ENCODE measurements around the gene ZCCHC14. TPM values are rescaled to one million over a fixed set of nuclear protein-coding genes. Genes with fewer than 3 reads are reported as not detected.

The ZCCHC14 gene
- total and polyA plus RNA-seq, 10 of the 15 experiments (the other 5 are each of a cell fraction or from before 2014, with no cell fraction given) = 0.02 to 0.26 (median 0.05) TPM; not detected in 3

GRCh38 chr16:87528690-87529579 lies 36.1 kb upstream of the ZCCHC14 start:
- DNase-seq (ENCODE audit: low read depth, low spot score) (no peak), FAIRE-seq (no peak), ATAC-seq (no peak)
- ChIA-PET RAD21 (ENCODE audit: unreplicated experiment) (no interaction called here), CTCF (no interaction called here), SMC1A (ENCODE audit: uncharacterized antibody, unreplicated experiment) (no interaction called here), POLR2A (no interaction called here)
- H3K27ac ChIP-seq (ENCODE audit: control insufficient read depth, insufficient read depth) = no peak overlapping the region
- H3K9ac ChIP-seq (ENCODE audit: control insufficient read depth, insufficient read depth, low read length) = no peak overlapping the region
- no peaks in the 10 kb centered on the region for H3K4me1 ChIP-seq (ENCODE audit: control insufficient read depth, insufficient read depth, low read length)
- in situ Hi-C loops (cut with MboI) (no loop called here), intact Hi-C loops (cut with micrococcal nuclease; ENCODE audit: unreplicated experiment) (no loop called here)
- no peaks in the 10 kb centered on the region for H3K36me3 ChIP-seq (ENCODE audit: control insufficient read depth in 2 of 2, insufficient read depth in 2 of 2, low read length in 1 of 2)
- H2AFZ ChIP-seq (ENCODE audit: control insufficient read depth, low read depth, low read length) = no peak overlapping the region
- no peak overlapping the region for H3K4me3 ChIP-seq
- H3K79me2 ChIP-seq (ENCODE audit: control insufficient read depth, insufficient read depth, low read length) = no peaks in the 10 kb centered on the region
- no TSS peak for BruUV-seq (replicated peaks)
- no peak overlapping the region for H3K4me2 ChIP-seq (ENCODE audit: control insufficient read depth, insufficient read depth)
- H4K20me1 ChIP-seq (ENCODE audit: control insufficient read depth, insufficient read depth) = no peaks in the 10 kb centered on the region
- H3K27me3 ChIP-seq (replicated peaks in 1 of 2; ENCODE audit: control insufficient read depth in 2 of 2, insufficient read depth in 2 of 2, low read length in 1 of 2) = peaks cover 0 to 2% of the 10 kb centered on the region in 2 experiments; a peak in 2 of 4 replicates
- 55% methylated on average over 10 of the region's 10 CpGs for WGBS (ENCODE audit: insufficient coverage, insufficient replicate concordance, low lambda C conversion rate, missing lambda C conversion rate)
- H3K9me3 ChIP-seq (replicated peaks; ENCODE audit: control insufficient read depth, insufficient read depth, low read length) = no peaks in the 10 kb centered on the region; the same call in 1 of the 3 replicates
- no peak for TF ChIP-seq SIN3A (IDR thresholded peaks at IDR 0.05; ENCODE audit: low read depth, low read length)
- TF ChIP-seq CBX5 (IDR thresholded peaks at IDR 0.05; ENCODE audit: low read depth) = no peak
- TF ChIP-seq SPI1 (IDR thresholded peaks at IDR 0.05; ENCODE audit: borderline replicate concordance, insufficient read depth, low read depth, low read length) = no peak
- no peak for TF ChIP-seq E2F4 (IDR thresholded peaks at IDR 0.05; ENCODE audit: low read depth, low read length)
- no peak for TF ChIP-seq RAD21 (IDR thresholded peaks at IDR 0.05; ENCODE audit: insufficient read depth, low read depth, low read length)
- TF ChIP-seq ATF2 (IDR thresholded peaks at IDR 0.05; ENCODE audit: low read length) = no peak
- no peak for TF ChIP-seq ZBTB40 (IDR thresholded peaks at IDR 0.05; ENCODE audit: borderline replicate concordance)
- TF ChIP-seq E4F1 (IDR thresholded peaks at IDR 0.05; ENCODE audit: borderline replicate concordance, partially characterized antibody) = no peak
- no peak for TF ChIP-seq BHLHE40 (IDR thresholded peaks at IDR 0.05; ENCODE audit: borderline replicate concordance in 1 of 2, low read depth in 2 of 2, low read length in 1 of 2)
- no peak for TF ChIP-seq ELK1 (IDR thresholded peaks at IDR 0.05; ENCODE audit: low read depth, low read length)
- no peak for TF ChIP-seq BMI1 (IDR thresholded peaks at IDR 0.05; ENCODE audit: borderline replicate concordance)
